Measurements from ENCODE around the gene CUL1.

CUL1 gene

DNA sequence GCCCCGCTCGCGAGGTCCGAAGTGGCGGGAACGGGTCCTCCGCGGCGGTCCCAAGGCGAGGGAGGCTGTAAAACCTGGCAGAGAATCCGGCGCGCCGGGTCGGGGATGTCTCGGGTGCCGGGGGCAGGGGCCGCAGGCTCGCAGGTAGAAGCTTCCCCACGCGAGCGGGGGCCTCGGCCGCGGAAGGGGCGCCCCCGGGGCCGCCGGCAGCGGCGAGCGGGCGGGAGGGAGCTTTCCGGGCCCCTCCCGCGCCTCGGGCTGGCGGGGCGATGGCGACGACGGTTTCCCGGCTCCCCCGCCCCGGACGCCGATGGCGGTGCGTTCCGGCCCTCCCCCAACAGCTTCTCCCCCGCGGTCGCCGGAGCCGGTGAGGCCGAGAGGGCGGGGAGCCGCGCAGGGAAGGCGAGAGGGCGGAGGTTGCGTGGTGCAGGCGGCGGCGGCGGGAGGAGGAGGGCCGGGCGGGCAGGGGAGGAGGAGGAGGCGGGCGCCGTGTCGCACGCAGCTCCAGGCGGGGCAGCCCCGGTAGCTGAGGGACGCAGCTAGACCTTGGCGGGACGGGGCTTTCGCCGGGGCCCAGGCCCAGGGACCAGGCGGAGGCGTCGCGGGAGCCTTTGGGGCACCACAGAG lies at the start of gene CUL1:
CUL1 (plus strand) TSS at position 507 of the 627 bp plus-strand sequence. CDS start 31,220 bp downstream, outside the sequence.
- peak; percentile 66 to 75 for DNase-seq (ENCODE audit: low read depth in 2 of 2, low spot score in 1 of 2)

DNA sequence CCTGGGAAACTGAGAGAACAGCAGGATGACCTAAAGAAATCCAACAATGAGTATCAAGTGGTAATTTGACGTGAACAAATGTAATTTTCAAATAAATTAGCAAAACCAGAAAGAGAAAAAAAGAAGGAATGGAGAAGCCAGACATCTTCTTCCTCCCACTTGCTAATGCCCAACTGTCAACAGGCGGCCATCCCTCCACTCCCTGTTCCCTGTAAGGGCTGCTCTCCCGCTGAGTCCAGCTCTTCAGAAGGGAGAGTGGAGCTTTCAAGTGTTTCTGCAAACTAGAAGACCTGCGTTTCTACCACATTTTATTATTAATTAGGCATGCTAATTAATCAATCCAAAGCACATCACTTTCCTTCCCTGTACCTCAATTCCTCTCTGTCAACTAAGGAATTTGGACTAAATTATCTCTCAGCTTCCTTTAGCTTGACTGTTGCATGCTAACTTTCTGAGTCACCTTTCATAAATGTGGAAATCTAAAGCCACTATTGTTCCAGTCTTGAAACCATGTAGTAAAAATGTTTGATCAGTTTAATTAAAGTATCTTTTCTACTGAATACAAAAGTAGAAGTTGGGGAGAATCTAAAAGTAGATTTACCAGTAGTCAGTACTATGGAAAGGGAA lies 48.4 kb upstream of the CUL1 start:
- no peak for DNase-seq (ENCODE audit: low read depth in 2 of 2, low spot score in 1 of 2)

DNA sequence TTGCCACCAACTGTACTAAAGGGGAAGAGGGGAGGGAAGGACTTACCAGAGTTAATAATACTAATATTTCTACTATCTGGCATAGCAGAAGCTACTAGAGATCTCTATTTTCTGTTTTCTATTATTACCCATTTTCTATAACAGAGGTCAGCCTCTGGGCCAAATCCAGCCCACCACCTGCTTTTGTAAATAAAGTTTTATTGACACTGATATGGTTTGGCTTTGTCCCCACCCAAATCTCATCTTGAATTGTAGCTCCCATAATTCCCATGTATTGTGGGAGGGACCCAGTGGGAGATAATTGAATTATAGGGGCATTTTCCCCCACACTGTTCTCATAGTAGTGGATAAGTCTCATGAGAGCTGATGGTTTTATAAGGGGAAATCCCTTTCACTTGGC lies 45.9 kb upstream of the CUL1 start:
- DNase-seq (ENCODE audit: low read depth in 2 of 2, low spot score in 1 of 2): no peak

DNA sequence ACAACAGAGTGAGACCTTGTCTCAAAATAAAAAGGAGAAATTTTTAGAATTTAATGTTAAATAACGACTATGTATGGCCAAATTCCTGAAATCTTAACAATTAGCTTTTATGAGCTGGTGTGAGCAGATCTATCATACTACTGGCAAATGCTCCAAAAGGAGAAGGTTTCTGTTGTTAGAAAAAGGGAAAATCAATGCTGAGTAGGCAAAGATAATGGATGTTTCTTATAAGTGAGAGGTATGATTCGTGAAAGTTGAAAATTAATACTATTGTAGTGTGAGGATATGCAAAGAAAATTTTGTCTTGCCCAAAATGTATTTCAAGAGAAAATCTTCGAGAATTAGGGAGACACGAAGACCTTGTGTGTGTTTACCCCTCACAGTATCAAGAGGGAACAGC lies 40.8 kb upstream of the CUL1 start:
- no peak for DNase-seq (ENCODE audit: low read depth in 2 of 2, low spot score in 1 of 2)

DNA sequence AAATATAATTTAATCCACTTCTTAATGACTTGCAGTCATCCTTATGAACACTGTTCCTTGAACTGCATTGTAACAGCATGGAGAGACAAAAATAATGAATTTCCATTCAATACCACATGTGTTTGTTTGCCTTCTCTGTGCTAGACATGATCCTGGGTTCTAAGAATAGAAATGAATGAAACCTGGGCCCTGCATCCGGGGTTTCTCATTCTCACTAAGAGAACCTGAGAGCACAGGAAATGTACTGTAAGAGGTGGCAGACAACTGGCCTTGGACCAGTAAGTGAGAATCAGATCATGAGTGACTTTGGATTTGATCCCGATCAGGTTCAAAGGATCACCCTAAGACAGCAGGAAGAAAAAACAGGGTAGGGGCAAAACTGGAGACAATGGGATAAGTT lies 37.2 kb upstream of the CUL1 start:
- DNase-seq (ENCODE audit: low read depth in 2 of 2, low spot score in 1 of 2): no peak

DNA sequence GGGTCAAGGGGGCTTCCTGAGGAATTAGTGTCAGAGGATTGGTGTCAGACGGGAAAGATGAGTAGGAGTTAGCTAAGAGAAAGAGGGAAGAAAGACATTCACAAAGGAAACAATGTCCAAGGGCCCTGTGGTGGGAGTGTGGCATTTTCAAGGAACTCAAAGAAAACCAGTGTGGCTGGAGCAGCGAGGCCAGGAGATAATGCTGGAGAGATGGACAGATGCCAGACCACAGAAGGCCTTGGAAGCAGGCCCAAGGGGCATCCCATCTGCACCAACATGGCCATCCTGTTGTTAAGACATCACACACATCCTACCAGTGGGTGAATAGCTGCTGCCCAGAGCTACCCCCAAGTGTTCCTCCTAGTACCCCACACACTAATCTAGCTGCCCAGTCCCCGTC lies 36.1 kb upstream of the CUL1 start:
- no peak for DNase-seq (ENCODE audit: low read depth in 2 of 2, low spot score in 1 of 2)

DNA sequence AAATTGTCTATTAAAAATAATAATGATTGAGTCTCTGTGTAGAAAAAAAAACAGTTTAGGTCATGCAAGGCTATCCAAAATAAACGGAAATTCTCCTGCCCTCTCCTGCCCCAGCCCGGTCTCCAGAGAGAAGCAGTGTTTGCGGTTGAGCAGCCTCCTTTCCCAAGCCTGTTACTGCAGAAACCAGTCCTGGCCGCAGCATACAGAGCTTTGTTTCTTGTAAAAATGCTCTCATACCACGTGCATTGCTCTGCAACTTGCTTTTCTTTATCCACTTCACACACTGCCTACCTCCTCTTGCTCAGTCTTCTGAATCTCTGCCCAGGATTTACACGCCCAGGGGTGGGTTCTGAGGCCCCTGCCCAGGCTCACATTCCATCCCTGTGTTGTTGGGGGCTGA lies 34.4 kb upstream of the CUL1 start:
- no peak for DNase-seq (ENCODE audit: low read depth in 2 of 2, low spot score in 1 of 2)

DNA sequence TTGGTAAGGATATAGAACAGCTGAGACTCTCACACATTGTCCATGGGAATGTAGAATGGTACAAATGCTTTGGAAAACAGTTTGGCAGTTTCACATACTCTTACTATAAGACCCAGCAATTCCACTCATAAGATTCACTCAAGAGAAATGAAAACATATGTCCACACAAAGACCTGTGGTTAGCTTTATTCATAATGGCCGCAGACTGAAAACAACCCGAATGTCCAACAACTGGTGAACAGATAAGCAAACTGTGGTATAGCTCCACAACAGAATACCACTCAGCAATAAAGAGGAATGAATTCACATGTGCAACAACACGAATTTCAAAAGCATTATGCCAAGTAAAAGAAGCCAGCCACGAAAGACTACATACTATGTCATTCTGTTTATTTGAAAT lies 33.5 kb upstream of the CUL1 start:
- no peak for DNase-seq (ENCODE audit: low read depth in 2 of 2, low spot score in 1 of 2)

DNA sequence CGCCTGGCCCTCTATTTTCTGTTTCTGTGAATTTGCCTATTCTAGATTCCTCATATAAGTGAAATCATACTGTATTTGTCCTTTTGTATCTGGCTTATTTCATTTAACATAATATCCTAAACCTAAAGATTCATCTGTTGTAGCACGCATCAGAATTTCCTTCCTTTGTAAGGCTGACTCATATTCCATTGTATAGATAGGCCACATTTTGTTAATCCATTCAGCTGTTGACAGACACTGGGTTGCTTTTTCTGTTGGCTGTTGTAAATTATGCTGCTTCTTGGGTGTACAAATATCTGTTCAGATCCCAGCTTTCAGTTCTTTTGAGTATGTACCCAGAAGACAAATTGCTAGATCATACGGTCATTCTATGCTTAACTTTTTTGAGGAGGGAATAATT lies 28.8 kb upstream of the CUL1 start:
- DNase-seq (ENCODE audit: low read depth in 2 of 2, low spot score in 1 of 2): no peak

DNA sequence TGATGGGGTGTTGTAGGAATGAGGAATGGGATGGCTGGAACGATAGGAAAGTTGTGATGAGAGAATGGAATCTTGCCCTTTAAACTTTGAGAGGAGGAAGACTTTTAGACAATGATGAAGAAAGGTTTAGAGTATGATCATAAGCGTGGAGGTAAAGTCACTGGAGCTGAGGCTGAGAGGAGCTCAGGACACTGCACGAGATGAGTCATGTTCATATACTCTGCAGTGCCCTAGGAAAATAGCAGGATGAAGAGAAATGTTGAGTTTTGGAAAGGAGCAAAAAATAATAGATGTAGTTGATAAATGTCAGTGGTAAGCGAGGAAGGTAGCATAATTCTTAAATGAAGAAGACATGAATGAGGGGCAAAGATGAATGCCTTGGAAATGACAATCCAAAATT lies 28.3 kb upstream of the CUL1 start:
- DNase-seq (ENCODE audit: low read depth in 2 of 2, low spot score in 1 of 2): no peak

DNA sequence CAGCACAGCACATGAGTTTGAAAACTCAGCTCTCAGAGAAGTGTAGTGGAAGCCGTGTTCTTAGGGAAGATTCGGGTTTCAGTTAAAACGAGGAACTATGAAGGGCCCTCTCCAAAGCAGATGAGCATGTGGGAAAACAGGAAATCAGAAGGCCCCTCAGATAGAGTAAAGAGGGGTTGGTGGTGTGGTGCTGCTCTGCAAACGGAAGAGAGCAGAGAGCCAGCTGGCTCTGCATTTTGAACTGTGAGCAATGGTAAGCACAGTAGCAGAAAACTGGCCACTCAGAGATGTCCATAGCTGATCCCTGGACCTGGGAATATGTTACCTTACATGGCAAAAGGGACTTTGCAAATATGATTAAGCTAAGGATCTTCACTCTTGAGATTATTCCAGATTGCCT lies 27.9 kb upstream of the CUL1 start:
- DNase-seq (ENCODE audit: low read depth in 2 of 2, low spot score in 1 of 2): no peak

DNA sequence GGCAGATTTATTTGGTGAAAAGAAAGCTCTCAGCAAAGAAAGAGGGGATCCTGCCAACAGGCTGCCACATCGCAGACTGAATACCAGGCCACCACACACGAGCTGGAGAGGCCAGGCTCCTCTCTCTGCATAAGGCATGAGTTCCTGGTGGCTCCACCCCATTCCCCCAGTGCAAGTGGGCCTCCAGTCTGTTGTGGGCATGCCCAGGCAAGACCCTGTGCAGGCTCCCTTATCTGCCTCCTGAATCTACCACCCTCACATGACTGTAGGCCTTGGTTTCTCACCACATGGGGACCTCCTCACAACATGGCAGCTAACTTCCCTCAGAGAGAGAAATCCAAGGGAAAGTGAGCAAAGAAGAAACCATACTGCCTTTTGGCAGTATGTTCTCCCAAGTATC lies 26.7 kb upstream of the CUL1 start:
- no peak for DNase-seq (ENCODE audit: low read depth in 2 of 2, low spot score in 1 of 2)

DNA sequence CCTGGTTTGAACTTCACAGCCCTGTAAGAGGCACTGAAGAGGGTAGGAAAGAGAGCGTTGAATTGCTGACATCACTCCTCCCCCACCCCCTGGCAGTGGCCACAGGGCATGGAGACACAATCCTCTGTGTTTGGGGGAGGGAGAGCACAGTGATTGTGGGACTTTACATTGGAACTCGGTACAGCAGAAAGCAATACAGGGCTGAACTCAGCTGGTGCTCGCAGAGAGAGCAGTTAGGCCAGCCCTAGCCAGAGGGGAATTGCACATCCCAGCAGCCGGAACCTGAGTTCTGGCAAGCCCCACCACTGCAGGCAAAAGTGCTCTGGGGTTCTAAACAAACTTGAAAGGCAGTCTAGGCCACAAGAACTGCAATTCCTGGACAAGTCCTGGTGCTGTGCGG lies 24.0 kb upstream of the CUL1 start:
- DNase-seq (ENCODE audit: low read depth in 2 of 2, low spot score in 1 of 2): no peak

DNA sequence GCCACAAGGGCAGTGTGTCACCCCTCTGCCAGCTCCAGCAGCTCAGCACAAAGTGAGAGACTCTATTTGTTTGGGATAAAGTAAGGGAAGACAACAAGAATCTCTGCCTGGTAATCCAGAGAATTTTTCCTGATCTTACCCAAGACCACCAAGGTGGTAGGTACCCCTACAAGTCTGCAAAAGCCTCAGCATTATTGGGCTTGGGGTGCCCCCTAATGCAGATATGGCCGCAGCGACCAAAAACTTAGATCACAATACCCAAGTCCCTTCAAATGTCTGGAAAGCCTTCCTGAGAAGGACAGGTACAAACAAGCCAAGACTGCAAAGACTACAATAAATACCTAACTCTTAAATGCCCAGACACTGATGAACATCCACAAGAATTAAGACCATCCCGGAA lies 22.4 kb upstream of the CUL1 start:
- no peak for DNase-seq (ENCODE audit: low read depth in 2 of 2, low spot score in 1 of 2)

DNA sequence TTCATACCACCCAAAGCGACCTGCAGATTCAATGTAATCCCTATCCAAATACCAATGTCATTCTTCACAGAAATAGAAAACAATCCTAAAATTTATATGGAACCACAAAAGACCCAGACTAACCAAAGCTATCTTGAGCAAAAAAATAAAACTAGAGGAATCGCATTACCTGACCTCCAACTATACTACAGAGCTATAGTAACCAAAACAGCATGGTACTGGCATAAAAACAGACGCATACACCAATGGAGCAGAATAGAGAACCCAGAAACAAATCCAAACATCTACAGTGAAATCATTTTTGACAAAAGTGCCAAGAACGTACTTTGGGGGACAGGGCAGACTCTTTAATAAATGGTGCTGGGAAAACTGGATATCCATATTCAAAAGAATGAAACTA lies 16.9 kb upstream of the CUL1 start:
- no peak for DNase-seq (ENCODE audit: low read depth in 2 of 2, low spot score in 1 of 2)

DNA sequence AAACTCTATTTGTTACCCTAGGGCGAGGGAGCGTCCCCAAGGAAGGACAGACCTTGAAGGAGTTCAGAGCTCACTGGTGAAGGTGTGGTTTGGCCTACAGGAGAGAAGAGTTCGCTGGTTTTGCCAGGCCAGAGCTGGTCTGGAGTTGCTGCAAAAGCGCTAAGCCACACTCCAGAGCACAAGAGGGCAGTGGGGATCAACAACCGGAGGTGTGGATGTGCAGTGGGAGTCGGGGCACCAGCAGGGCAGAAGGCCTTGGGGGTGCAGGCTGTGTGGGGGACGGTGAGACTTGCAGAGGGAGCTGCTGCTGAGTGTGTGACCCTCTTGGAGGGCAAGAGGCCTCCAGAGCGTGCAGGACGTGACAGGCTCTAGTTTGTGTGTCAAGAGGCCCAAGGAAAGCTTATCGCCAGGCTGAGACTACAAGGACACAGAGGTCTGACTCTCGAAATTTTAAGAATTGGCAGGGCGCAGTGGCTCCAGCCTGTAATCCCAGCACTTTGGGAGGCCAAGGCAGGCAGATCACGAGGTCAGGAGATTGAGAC lies 14.3 kb upstream of the CUL1 start:
- no peak for DNase-seq (ENCODE audit: low read depth in 2 of 2, low spot score in 1 of 2)

DNA sequence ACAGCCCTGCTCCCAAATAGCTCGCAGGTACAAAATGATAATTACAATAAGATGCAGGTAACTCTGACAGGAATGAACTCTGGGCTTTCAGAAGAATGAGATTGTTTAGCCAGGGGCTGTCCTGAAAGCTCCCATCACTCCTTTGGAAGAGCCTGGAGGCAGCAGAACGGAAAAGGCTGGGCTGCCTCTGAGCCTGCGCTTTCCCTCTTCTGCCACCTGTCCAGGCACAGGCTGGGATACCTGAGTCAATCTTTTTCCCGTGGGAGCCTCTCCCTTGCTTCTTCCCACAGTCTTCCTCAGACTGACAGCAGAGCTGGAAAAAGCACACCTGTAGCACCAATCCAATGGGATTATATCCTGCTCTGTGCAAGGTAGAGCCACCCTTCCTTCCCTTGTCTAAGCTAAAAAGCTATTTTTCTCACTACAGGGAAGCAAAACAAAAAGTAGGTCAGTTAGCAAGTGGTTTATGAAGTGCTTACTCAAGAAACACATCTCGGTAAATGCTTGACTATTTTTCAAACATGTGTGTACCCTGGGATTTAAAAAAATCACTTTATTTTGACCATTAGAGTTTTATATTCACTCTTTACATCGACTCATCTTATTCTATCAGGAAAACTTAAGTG lies 12.3 kb upstream of the CUL1 start:
- DNase-seq (ENCODE audit: low read depth in 2 of 2, low spot score in 1 of 2): no peak

DNA sequence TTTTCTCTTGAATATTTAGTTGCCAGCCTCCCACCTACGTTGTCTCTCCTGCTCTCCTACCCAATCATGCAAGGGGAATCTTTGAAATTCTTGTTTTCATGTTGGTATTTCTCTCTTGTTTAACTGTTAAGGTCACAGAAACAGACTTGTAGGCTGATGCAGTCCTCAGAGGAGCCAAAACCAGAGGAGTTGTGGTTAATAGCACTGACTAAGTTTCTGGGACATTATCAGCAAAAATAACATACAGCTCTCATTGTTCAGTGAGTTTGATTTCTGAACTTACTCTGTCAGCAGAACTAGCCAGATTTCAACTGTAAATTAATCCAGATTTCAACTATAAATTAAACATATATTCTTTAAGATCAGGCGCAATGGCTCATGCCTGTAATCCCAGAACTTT lies 11.1 kb upstream of the CUL1 start:
- DNase-seq (ENCODE audit: low read depth in 2 of 2, low spot score in 1 of 2): no peak

DNA sequence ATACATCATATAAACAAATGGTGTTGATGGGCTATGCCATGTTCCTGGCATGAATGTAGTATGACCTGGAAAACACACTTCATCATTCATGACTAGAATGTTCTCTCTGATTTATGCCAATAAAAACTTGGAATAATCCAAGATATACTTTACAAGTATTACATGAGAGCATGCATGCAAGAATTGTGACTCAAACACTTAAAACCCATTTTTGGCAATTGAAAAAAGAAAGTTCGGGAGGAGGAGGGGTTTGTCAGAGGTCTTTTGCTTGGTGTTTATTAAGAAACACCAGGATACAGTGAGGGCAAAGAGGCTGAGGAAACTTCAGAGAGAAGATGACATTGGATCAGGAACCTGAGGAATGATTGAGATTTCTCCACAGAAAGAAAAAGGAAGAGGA lies 10.2 kb upstream of the CUL1 start:
- no peak for DNase-seq (ENCODE audit: low read depth in 2 of 2, low spot score in 1 of 2)

DNA sequence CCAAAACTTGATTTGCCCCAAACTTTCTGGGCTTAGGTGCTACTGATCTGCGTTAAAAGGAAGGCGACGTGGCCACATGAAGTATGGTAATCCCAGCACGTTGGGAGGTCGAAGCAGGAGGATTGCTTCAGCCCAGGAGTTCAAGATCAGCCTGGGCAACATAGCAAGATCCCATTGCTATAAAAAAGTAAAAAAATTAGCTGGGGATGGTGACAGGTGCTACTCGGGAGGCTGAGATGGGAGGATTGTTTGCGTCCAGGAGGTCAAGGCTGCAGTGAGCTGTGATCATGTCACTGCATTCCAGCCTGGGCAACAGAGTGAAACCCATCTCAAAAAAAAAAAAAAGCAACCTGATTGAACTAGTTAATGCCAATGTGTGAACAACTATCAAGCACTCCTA lies 5.1 kb upstream of the CUL1 start:
- DNase-seq (ENCODE audit: low read depth in 2 of 2, low spot score in 1 of 2): no peak

DNA sequence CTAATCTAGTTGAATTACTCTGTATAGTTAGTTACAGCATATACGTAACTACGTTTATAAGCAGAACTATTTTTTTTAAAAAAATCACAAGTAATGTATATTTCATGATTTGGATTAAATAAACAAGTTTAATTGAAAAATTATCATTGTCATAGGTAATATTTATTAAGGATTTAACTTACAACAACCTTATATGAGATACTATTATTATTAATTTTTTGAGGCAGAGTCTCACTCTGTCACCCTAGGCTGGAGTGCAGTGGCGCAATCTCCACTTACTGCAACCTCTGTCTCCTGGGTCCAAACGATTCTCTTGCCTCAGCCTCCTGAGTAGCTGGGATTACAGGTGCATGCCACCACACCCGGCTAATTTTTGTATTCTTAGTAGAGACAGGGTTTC lies 4.1 kb upstream of the CUL1 start:
- no peak for DNase-seq (ENCODE audit: low read depth in 2 of 2, low spot score in 1 of 2)

DNA sequence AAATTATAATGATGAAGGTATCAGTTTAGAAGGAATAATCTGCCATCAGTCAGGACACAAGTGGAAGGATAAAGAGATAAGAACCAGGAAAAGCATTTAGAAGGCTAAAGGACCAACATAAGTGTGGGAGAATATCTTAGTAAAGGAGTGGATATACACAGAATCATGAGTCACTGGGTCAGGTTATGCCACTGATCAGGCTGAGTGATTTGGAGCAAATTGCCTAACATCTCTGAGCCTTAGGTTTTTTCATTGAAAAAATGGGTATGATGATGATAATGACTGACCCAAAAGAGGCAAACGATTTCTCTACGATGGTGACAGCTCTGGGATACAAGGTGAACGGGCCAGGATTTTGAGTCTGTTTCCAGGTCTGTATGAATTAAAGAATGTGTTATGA lies 2.8 kb upstream of the CUL1 start:
- no peak for DNase-seq (ENCODE audit: low read depth in 2 of 2, low spot score in 1 of 2)

DNA sequence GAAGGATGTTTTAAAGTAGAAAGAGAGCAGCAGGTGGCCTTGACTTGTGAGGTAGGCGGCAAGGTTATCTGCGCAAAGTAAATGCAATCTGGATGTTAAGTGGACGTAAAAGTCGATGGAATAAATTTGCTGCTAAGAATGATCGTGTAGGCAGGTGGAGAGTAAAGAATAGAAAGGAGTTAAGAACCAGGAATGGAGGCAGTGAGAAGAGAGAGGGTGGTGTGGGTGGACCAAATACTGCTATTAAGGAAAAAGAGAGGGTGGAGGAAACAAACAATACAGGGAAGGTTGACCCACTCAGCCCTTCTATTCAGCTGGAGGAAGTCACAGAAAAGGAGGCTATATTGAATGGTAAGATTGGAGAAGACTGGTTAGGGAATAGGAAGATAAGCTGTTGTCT lies 1.9 kb upstream of the CUL1 start:
- no peak for DNase-seq (ENCODE audit: low read depth in 2 of 2, low spot score in 1 of 2)

All from stimulated activated CD8-positive, alpha-beta memory T cell treated with anti-CD3 and anti-CD28 coated beads, Interleukin-4, amount 100 ng/mL, for 1 hour (primary cell).